CD4-positive, alpha-beta memory T cell (primary cell): ENCODE measurements around the gene ARHGAP40. TPM values are rescaled to one million over a fixed set of nuclear protein-coding genes. Genes with fewer than 3 reads are reported as not detected.

Experiments
- CTCF ChIA-PET: fragments of 350-600 bp; sonication (Branson Sonifier 250); formaldehyde crosslinking; loops from one replicate; lab custom pipeline; 2021; ENCODE audit warnings: inconsistent platforms; ENCODE audit not compliant: partially characterized antibody; lab: Charles Lee
- POLR2A ChIA-PET: fragments of 350-600 bp; sonication (Branson Sonifier 250); formaldehyde crosslinking; loops from one replicate; lab custom pipeline; 2021; ENCODE audit not compliant: partially characterized antibody; lab: Charles Lee
- DNase-seq, 5 donors: peaks; one replicate each; pipeline versions ENCODE4 v3.0.0 to v3.0.0-alpha.2; 2020 to 2022; ENCODE audit warnings: mixed read lengths in 1 of 5
- H3K27ac ChIP-seq: one replicate; pipeline ENCODE4 v1.7.0; 2013; ENCODE audit warnings: low read depth, low read length
- H3K27me3 ChIP-seq: 2 replicates; pipeline ENCODE4 v1.7.0; 2013; ENCODE audit warnings: mild to moderate bottlenecking, low read length, moderate library complexity; ENCODE audit not compliant: insufficient read depth
- H3K36me3 ChIP-seq: 2 replicates; pipeline ENCODE4 v1.7.0; 2013; ENCODE audit warnings: mild to moderate bottlenecking, low read length, moderate library complexity; ENCODE audit not compliant: insufficient read depth
- H3K4me1 ChIP-seq: 2 replicates; pipeline ENCODE4 v1.7.0; 2013; ENCODE audit warnings: mild to moderate bottlenecking, low read length, moderate library complexity; ENCODE audit not compliant: insufficient read depth
- H3K4me3 ChIP-seq, 2 donors: one replicate each; pipeline ENCODE4 v1.7.0; 2013; ENCODE audit warnings: low read length in 2 of 2, mild to moderate bottlenecking in 1 of 2
- H3K9me3 ChIP-seq, 2 donors: one replicate each; pipeline ENCODE4 v1.7.0; 2013; ENCODE audit warnings: low read length in 2 of 2, control low read depth in 1 of 2; ENCODE audit not compliant: control insufficient read depth in 1 of 2
- H3K27ac Mint-ChIP-seq, 7 donors: one replicate each; pipeline ENCODE4 v1.8.0; 2020 to 2021; ENCODE audit warnings: mixed read lengths in 7 of 7, mild to moderate bottlenecking in 6 of 7, inconsistent platforms in 3 of 7, moderate library complexity in 3 of 7
- H3K27me3 Mint-ChIP-seq, 2 donors: one replicate each; pipeline ENCODE4 v1.8.0; 2020 to 2021; ENCODE audit warnings: mixed read lengths in 2 of 2
- H3K36me3 Mint-ChIP-seq, 2 donors: one replicate each; pipeline ENCODE4 v1.8.0; 2020 to 2021; ENCODE audit warnings: mixed read lengths in 2 of 2, inconsistent platforms in 1 of 2, mild to moderate bottlenecking in 1 of 2
- H3K4me1 Mint-ChIP-seq, 4 donors: one replicate each; pipeline ENCODE4 v1.8.0; 2020 to 2021; ENCODE audit warnings: mixed read lengths in 4 of 4, mild to moderate bottlenecking in 1 of 4
- H3K4me3 Mint-ChIP-seq, 8 donors: one replicate each; pipeline ENCODE4 v1.8.0; 2020 to 2021; ENCODE audit warnings: mixed read lengths in 8 of 8, mild to moderate bottlenecking in 7 of 8, moderate library complexity in 6 of 8, inconsistent platforms in 3 of 8
- H3K9me3 Mint-ChIP-seq, 8 donors: one replicate each; pipeline ENCODE4 v1.8.0; 2020 to 2021; ENCODE audit warnings: mixed read lengths in 8 of 8, mild to moderate bottlenecking in 5 of 8, inconsistent platforms in 3 of 8, moderate library complexity in 1 of 8
- intact Hi-C: fragments of 100-400 bp; cut with micrococcal nuclease; formaldehyde crosslinking; loops from one replicate; pipeline ENCODE4 v1.15.1; 2023
- polyA plus RNA-seq, 2 donors: library from polyadenylated mRNA; unstranded; fragments of 300-500 nt; fragmentation: Illumina TruSeq; gene quantifications; one replicate each; pipeline ENCODE4 v1.2.3, GENCODE V29; 2021
- total RNA-seq, 2 experiments: library from RNA; stranded (reverse); gene quantifications; one replicate each; pipeline ENCODE4 v1.2.3, GENCODE V29; 2021

ARHGAP40 gene
- total and polyA plus RNA-seq, 4 experiments from 2014 or later, result not detected

GRCh38 chr20:38665094-38665493 lies 63.5 kb downstream of the ARHGAP40 start:
- CTCF ChIA-PET, result interaction anchor here (1.4 to 3.5 kb wide), 2 partner anchors 9 to 385 kb away, joined by 3 to 12 read pairs; no protein-coding TSS in a partner anchor

GRCh38 chr20:38665506-38666285 lies 64.1 kb downstream of the ARHGAP40 start:
- CTCF ChIA-PET, result interaction anchor here (1.4 to 3.5 kb wide), 2 partner anchors 9 to 384 kb away, joined by 3 to 12 read pairs; no protein-coding TSS in a partner anchor
- intact Hi-C loops, result no loop called here
- peaks cover 40 to 47% of the 10 kb centered on the region in 2 donors for H3K27me3 Mint-ChIP-seq
- POLR2A ChIA-PET, result no interaction called here
- H3K9me3 Mint-ChIP-seq, result peaks cover 0 to 6% (median 2%) of the 10 kb centered on the region in 8 donors
- no peak overlapping the region for H3K27ac ChIP-seq
- no peak overlapping the region for H3K4me3 ChIP-seq
- H3K27ac Mint-ChIP-seq, result no peak overlapping the region
- H3K36me3 Mint-ChIP-seq, result no peaks in the 10 kb centered on the region
- no peaks in the 10 kb centered on the region for H3K36me3 ChIP-seq
- H3K4me1 ChIP-seq, result no peaks in the 10 kb centered on the region
- H3K27me3 ChIP-seq, result peaks cover 12% of the 10 kb centered on the region
- H3K4me3 Mint-ChIP-seq, result no peak overlapping the region
- H3K4me1 Mint-ChIP-seq, result no peaks in the 10 kb centered on the region
- no peak for DNase-seq
- H3K9me3 ChIP-seq, result no peaks in the 10 kb centered on the region

More at GRCh38 chr20:38665094-38665493, 63.5 kb downstream of the ARHGAP40 start:
- Mint-ChIP-seq H3K36me3 (no peaks in the 10 kb centered on the region), H3K4me3 (no peak overlapping the region), H3K9me3 (peaks cover 0 to 6% (median 2%) of the 10 kb centered on the region in 8 donors), H3K27ac (no peak overlapping the region), H3K27me3 (peaks cover 36 to 43% of the 10 kb centered on the region in 2 donors), H3K4me1 (no peaks in the 10 kb centered on the region)
- DNase-seq, result no peak
- no peaks in the 10 kb centered on the region for H3K9me3 ChIP-seq
- no peak overlapping the region for H3K27ac ChIP-seq
- POLR2A ChIA-PET, result no interaction called here
- H3K4me1 ChIP-seq, result no peaks in the 10 kb centered on the region
- peaks cover 12% of the 10 kb centered on the region for H3K27me3 ChIP-seq
- intact Hi-C loops, result no loop called here
- no peaks in the 10 kb centered on the region for H3K36me3 ChIP-seq
- H3K4me3 ChIP-seq, result no peak overlapping the region

GRCh38 chr20:38667417-38667956 lies 65.9 kb downstream of the ARHGAP40 start:
- Histone ChIP-seq H3K4me1 (no peaks in the 10 kb centered on the region), H3K36me3 (no peaks in the 10 kb centered on the region), H3K27me3 (peaks cover 18% of the 10 kb centered on the region), H3K4me3 (no peak overlapping the region), H3K9me3 (no peaks in the 10 kb centered on the region), H3K27ac (no peak overlapping the region)
- Mint-ChIP-seq H3K27ac (no peak overlapping the region), H3K4me3 (peak overlapping the region in 1 of 8 donors; percentile 6), H3K4me1 (peaks cover 0 to 3% (median 0%) of the 10 kb centered on the region in 4 donors), H3K36me3 (no peaks in the 10 kb centered on the region), H3K27me3 (peaks cover 47 to 57% of the 10 kb centered on the region in 2 donors), H3K9me3 (peaks cover 0 to 6% (median 2%) of the 10 kb centered on the region in 8 donors)
- POLR2A ChIA-PET, result no interaction called here
- intact Hi-C loops, result no loop called here
- CTCF ChIA-PET, result interaction anchor here (1.2 to 3.5 kb wide), 3 partner anchors 9 to 383 kb away, joined by 3 to 12 read pairs (median 9); no protein-coding TSS in a partner anchor
- DNase-seq, result no peak

- CTCF ChIA-PET, result no interaction called here
- H3K9me3 Mint-ChIP-seq, result peaks cover 0 to 3% (median 0%) of the 10 kb centered on the region in 8 donors
Observed at GRCh38 chr20:38669688-38670087, 68.1 kb downstream of the ARHGAP40 start.

GRCh38 chr20:38670786-38671185 lies 69.2 kb downstream of the ARHGAP40 start:
- CTCF ChIA-PET, result interaction anchor here (1.5 kb wide), 2 partner anchors 11 to 12 kb away, joined by 3 to 4 read pairs; no protein-coding TSS in a partner anchor
- peaks cover 38 to 49% of the 10 kb centered on the region in 2 donors for H3K27me3 Mint-ChIP-seq
- peaks cover 24% of the 10 kb centered on the region for H3K27me3 ChIP-seq

More at GRCh38 chr20:38669688-38670087, 68.1 kb downstream of the ARHGAP40 start:
- Mint-ChIP-seq H3K4me1 (peaks cover 6 to 14% (median 9%) of the 10 kb centered on the region in 4 donors), H3K27ac (no peak overlapping the region), H3K27me3 (peaks cover 43 to 54% of the 10 kb centered on the region in 2 donors), H3K4me3 (no peak overlapping the region), H3K36me3 (no peaks in the 10 kb centered on the region)
- POLR2A ChIA-PET, result no interaction called here
- peaks cover 24% of the 10 kb centered on the region for H3K27me3 ChIP-seq
- no peak for DNase-seq
- intact Hi-C loops, result no loop called here
- no peak overlapping the region for H3K27ac ChIP-seq
- H3K4me3 ChIP-seq, result no peak overlapping the region
- H3K4me1 ChIP-seq, result peaks cover 10% of the 10 kb centered on the region
- H3K9me3 ChIP-seq, result no peaks in the 10 kb centered on the region
- H3K36me3 ChIP-seq, result no peaks in the 10 kb centered on the region

GRCh38 chr20:38671186-38671585 lies 69.6 kb downstream of the ARHGAP40 start:
- H3K36me3 Mint-ChIP-seq, result no peaks in the 10 kb centered on the region
- H3K9me3 Mint-ChIP-seq, result no peaks in the 10 kb centered on the region
- Histone ChIP-seq H3K27ac (no peak overlapping the region), H3K4me3 (no peak overlapping the region), H3K36me3 (no peaks in the 10 kb centered on the region), H3K9me3 (no peaks in the 10 kb centered on the region), H3K27me3 (peaks cover 21% of the 10 kb centered on the region), H3K4me1 (peaks cover 10% of the 10 kb centered on the region)
- intact Hi-C loops, result no loop called here
- peaks cover 8 to 19% (median 12%) of the 10 kb centered on the region in 4 donors for H3K4me1 Mint-ChIP-seq
- no peak overlapping the region for H3K4me3 Mint-ChIP-seq
- ChIA-PET CTCF (interaction anchor here (1.5 kb wide), 2 partner anchors 11 to 13 kb away, joined by 3 to 4 read pairs; no protein-coding TSS in a partner anchor), POLR2A (no interaction called here)
- H3K27ac Mint-ChIP-seq, result no peak overlapping the region
- peaks cover 35 to 46% of the 10 kb centered on the region in 2 donors for H3K27me3 Mint-ChIP-seq
- DNase-seq, result no peak

More at GRCh38 chr20:38670786-38671185, 69.2 kb downstream of the ARHGAP40 start:
- POLR2A ChIA-PET, result no interaction called here
- no peak overlapping the region for H3K27ac ChIP-seq
- Mint-ChIP-seq H3K4me1 (peaks cover 8 to 19% (median 12%) of the 10 kb centered on the region in 4 donors), H3K9me3 (no peaks in the 10 kb centered on the region), H3K4me3 (no peak overlapping the region), H3K27ac (no peak overlapping the region), H3K36me3 (no peaks in the 10 kb centered on the region)
- no peaks in the 10 kb centered on the region for H3K9me3 ChIP-seq
- H3K4me3 ChIP-seq, result no peak overlapping the region
- peaks cover 10% of the 10 kb centered on the region for H3K4me1 ChIP-seq
- intact Hi-C loops, result no loop called here
- no peaks in the 10 kb centered on the region for H3K36me3 ChIP-seq
- DNase-seq, result no peak
